B cell (primary cell): ENCODE data around the gene CDK5RAP2.

Source experiments
- EZH2 ChIP-seq: IDR thresholded peaks from 2 replicates; pipeline ENCODE4 v1.6.1; 2012; ENCODE audit warnings: borderline replicate concordance, low read depth, mild to moderate bottlenecking, moderate library complexity, low read length; ENCODE audit not compliant: insufficient read depth, poor library complexity, severe bottlenecking
- TF ChIP-seq, protein P1 (sequence below): fragments of 200-600 bp; IDR thresholded peaks from one replicate; pipeline ENCODE4 v1.8.0; 2022; ENCODE audit warnings: antibody characterized with exemption, mild to moderate bottlenecking

DNA sequence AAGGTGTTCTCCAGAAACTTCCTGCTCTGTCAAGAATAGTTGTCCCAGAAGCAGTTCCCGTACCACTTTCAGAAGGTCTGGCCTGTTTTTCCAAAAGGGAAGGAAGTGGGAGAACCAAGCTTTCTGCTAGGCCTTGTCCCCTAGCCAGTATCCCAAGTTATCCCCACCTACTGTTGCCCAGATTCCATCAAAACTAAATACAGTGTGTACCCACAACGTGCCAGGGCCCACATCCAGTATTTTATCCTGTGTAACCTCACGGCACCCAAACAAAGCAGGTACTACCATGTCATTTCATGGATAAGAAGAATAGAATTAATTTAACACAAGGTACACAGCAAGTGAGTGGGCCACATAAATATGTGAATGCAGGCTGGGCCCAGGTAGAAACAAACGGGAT is 126.2 kb downstream of the CDK5RAP2 start:
- TF ChIP-seq, protein P1, sequence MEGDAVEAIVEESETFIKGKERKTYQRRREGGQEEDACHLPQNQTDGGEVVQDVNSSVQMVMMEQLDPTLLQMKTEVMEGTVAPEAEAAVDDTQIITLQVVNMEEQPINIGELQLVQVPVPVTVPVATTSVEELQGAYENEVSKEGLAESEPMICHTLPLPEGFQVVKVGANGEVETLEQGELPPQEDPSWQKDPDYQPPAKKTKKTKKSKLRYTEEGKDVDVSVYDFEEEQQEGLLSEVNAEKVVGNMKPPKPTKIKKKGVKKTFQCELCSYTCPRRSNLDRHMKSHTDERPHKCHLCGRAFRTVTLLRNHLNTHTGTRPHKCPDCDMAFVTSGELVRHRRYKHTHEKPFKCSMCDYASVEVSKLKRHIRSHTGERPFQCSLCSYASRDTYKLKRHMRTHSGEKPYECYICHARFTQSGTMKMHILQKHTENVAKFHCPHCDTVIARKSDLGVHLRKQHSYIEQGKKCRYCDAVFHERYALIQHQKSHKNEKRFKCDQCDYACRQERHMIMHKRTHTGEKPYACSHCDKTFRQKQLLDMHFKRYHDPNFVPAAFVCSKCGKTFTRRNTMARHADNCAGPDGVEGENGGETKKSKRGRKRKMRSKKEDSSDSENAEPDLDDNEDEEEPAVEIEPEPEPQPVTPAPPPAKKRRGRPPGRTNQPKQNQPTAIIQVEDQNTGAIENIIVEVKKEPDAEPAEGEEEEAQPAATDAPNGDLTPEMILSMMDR: no peak
- no peak for TF ChIP-seq EZH2
